Spleen (tissue), 11 donors: ENCODE measurements around the gene ULBP2. TPM values are rescaled to one million over a fixed set of nuclear protein-coding genes. Genes with fewer than 3 reads are reported as not detected.

Experiments
- DNase-seq: peaks from one replicate; pipeline ENCODE4 v3.0.0-alpha.2; 2020
- H3K27ac ChIP-seq, 8 donors: fragments of 200-600 bp; sonication (generic) in 7 of 8; 1 replicate in 4 of 8; 2 replicates in 4 of 8; pipeline versions ENCODE4 v1.5.0 to v1.8.0; 2016 to 2021; ENCODE audit warnings: inconsistent platforms in 4 of 8, mild to moderate bottlenecking in 4 of 8, moderate library complexity in 1 of 8
- H3K27me3 ChIP-seq, 7 donors: fragments of 200-600 bp; sonication (generic) in 6 of 7; replicated peaks in 1 of 7; 1 replicate in 4 of 7; 2 replicates in 3 of 7; pipeline versions ENCODE4 v1.5.0 to v1.8.0; 2016 to 2021; ENCODE audit warnings: inconsistent platforms in 3 of 7, mild to moderate bottlenecking in 1 of 7
- H3K36me3 ChIP-seq, 6 donors: fragments of 200-600 bp; sonication (generic) in 5 of 6; 1 replicate in 4 of 6; 2 replicates in 2 of 6; pipeline versions ENCODE4 v1.5.0 to v1.8.0; 2016 to 2021; ENCODE audit warnings: inconsistent platforms in 2 of 6
- H3K4me1 ChIP-seq, 6 donors: fragments of 200-600 bp; sonication (generic) in 5 of 6; 1 replicate in 3 of 6; 2 replicates in 3 of 6; pipeline versions ENCODE4 v1.5.0 to v1.8.0; 2016 to 2021; ENCODE audit warnings: inconsistent platforms in 3 of 6
- H3K4me3 ChIP-seq, 8 donors: fragments of 200-600 bp; sonication (generic) in 7 of 8; 1 replicate in 4 of 8; 2 replicates in 4 of 8; pipeline versions ENCODE4 v1.5.0 to v1.8.0; 2016 to 2021; ENCODE audit warnings: inconsistent platforms in 4 of 8, mild to moderate bottlenecking in 4 of 8, moderate library complexity in 2 of 8
- H3K9me3 ChIP-seq, 8 donors: fragments of 200-600 bp; sonication (generic) in 7 of 8; 1 replicate in 4 of 8; 2 replicates in 4 of 8; pipeline versions ENCODE4 v1.5.0 to v1.8.0; 2016 to 2021; ENCODE audit warnings: inconsistent platforms in 4 of 8
- POLR2A ChIP-seq, 3 donors: fragments of 450-650 bp; IDR thresholded peaks; one replicate each; pipeline ENCODE4 v1.5.1; 2017; ENCODE audit warnings: antibody characterized with exemption in 3 of 3, mild to moderate bottlenecking in 1 of 3
- POLR2AphosphoS5 ChIP-seq, 3 donors: sonication (generic); formaldehyde crosslinking; IDR thresholded peaks; one replicate each; pipeline ENCODE4 v1.5.1; 2017; ENCODE audit warnings: antibody characterized with exemption in 3 of 3
- WGBS, 5 donors: extraction: QIAGEN DNeasy Blood & Tissue Kit in 3 of 5; methylation state at CpG; one replicate each; pipeline versions ENCODE4 v1.1.5 to v1.1.7; 2013 to 2018; 5-methylcytosine and 5-hydroxymethylcytosine counted together
- intact Hi-C: fragments of 100-400 bp; cut with DNase I; formaldehyde crosslinking; loops from one replicate; pipeline ENCODE4 v1.15.0; 2023; ENCODE audit warnings: low total_unique reads
- polyA plus RNA-seq, 3 donors: library from polyadenylated mRNA; stranded (reverse); fragments of 200-250 nt; gene quantifications; one replicate each; pipeline ENCODE4 v1.2.1, GENCODE V29; 2013
- total RNA-seq, 7 donors: library from RNA; depleted of rRNA in 3 of 7; stranded (reverse); fragments of >200 nt in 3 of 7; fragmentation: NEBNext Ultra II Directional in 4 of 7; extraction: Animal tissue kit (Norgen Biotek cat#: 25700) in 4 of 7; gene quantifications; one replicate each; pipeline versions ENCODE4 v1.1.0 to v1.2.1, GENCODE V29; 2016 to 2021
- TF ChIP-seq, protein P1 (sequence below), 11 experiments: fragments of 200-600 bp in 7 of 11; fragments of 450-650 bp in 4 of 11; sonication (generic) in 4 of 11; IDR thresholded peaks in 8 of 11; conservative IDR thresholded peaks in 3 of 11; 1 replicate in 7 of 11; 2 replicates in 4 of 11; pipeline versions ENCODE4 v1.4.0 to v1.8.0; 2016 to 2021; ENCODE audit warnings: antibody characterized with exemption in 11 of 11, inconsistent platforms in 4 of 11, mild to moderate bottlenecking in 1 of 11
- donor health status: healthy with polysubstance abuse.
- donor health status: DM: no; HTN: no; CAD: no; lungs with moderate emphysema.
- donor health status: DM: no; HTN: no; CAD: no.
- donor health status: Bipolar disorder and iron deficiency.
- donor health status: healthy.
- donor health status: DM: no; HTN: no; CAD: no.
- donor health status: DM: yes; HTN: yes; CAD: no.

Gene ULBP2
- total and polyA plus RNA-seq, 10 donors, result 0.10 to 0.30 (median 0.20) TPM; not detected in 7

DNA sequence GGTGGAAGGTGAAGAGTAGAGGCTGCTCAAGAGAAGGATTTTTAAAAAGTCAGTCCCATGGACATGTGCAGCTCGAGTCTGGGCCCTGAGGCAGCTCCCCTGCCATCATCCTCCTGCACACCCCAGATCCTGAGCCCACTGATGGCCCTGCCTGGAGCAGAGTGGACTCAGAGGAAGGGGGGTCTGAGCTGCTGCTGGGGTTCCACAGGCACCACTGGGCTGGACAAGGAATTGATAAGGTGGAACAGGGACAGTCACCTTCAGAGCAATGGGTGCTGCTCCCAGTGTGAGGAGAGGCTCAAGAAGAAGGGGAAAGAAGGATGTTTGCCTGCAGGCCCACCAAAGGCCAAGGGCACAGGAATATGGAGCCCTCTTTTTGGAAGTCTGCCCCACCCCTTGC, 6.2 kb downstream of the ULBP2 start:
- no peaks in the 10 kb centered on the region for H3K9me3 ChIP-seq
- H3K27ac ChIP-seq, result no peak overlapping the region
- 52 to 80% (median 68%) methylated on average over 1 of the region's 1 CpG for WGBS, 5 donors
- H3K27me3 ChIP-seq, result peaks cover 0 to 55% (median 26%) of the 10 kb centered on the region in 7 donors
- no peaks in the 10 kb centered on the region for H3K36me3 ChIP-seq
- H3K4me3 ChIP-seq, result no peak overlapping the region
- no peak for DNase-seq
- TF ChIP-seq, protein P1, sequence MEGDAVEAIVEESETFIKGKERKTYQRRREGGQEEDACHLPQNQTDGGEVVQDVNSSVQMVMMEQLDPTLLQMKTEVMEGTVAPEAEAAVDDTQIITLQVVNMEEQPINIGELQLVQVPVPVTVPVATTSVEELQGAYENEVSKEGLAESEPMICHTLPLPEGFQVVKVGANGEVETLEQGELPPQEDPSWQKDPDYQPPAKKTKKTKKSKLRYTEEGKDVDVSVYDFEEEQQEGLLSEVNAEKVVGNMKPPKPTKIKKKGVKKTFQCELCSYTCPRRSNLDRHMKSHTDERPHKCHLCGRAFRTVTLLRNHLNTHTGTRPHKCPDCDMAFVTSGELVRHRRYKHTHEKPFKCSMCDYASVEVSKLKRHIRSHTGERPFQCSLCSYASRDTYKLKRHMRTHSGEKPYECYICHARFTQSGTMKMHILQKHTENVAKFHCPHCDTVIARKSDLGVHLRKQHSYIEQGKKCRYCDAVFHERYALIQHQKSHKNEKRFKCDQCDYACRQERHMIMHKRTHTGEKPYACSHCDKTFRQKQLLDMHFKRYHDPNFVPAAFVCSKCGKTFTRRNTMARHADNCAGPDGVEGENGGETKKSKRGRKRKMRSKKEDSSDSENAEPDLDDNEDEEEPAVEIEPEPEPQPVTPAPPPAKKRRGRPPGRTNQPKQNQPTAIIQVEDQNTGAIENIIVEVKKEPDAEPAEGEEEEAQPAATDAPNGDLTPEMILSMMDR (IDR thresholded peaks at IDR 0.05 in 8 of 11, conservative IDR thresholded peaks at IDR 0.05 in 3 of 11), result no peak
- no peak for TF ChIP-seq POLR2AphosphoS5 (IDR thresholded peaks at IDR 0.05)
- no peak for TF ChIP-seq POLR2A (IDR thresholded peaks at IDR 0.05)
- intact Hi-C loops, result no loop called here
- H3K4me1 ChIP-seq, result no peaks in the 10 kb centered on the region

DNA sequence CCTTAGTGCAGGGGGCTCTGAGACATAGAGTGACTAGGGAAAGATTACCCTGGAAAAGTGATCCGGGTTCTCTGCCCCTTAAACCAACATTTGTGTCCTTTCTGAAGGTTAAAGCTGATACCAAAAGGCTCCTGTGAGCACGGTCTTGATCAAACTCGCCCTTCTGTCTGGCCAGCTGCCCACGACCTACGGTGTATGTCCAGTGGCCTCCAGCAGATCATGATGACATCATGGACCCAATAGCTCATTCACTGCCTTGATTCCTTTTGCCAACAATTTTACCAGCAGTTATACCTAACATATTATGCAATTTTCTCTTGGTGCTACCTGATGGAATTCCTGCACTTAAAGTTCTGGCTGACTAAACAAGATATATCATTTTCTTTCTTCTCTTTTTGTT, 6.8 kb downstream of the ULBP2 start:
- no peak overlapping the region for H3K4me3 ChIP-seq
- DNase-seq, result no peak
- H3K9me3 ChIP-seq, result no peaks in the 10 kb centered on the region
- H3K27me3 ChIP-seq, result peaks cover 0 to 56% (median 31%) of the 10 kb centered on the region in 7 donors
- TF ChIP-seq POLR2AphosphoS5 (IDR thresholded peaks at IDR 0.05), result no peak
- TF ChIP-seq, protein P1 (IDR thresholded peaks at IDR 0.05 in 8 of 11, conservative IDR thresholded peaks at IDR 0.05 in 3 of 11), result no peak
- TF ChIP-seq POLR2A (IDR thresholded peaks at IDR 0.05), result no peak
- intact Hi-C loops, result no loop called here
- H3K36me3 ChIP-seq, result no peaks in the 10 kb centered on the region
- H3K27ac ChIP-seq, result no peak overlapping the region
- no peaks in the 10 kb centered on the region for H3K4me1 ChIP-seq
- 80 to 90% (median 85%) methylated on average over 5 of the region's 5 CpGs for WGBS, 5 donors

DNA sequence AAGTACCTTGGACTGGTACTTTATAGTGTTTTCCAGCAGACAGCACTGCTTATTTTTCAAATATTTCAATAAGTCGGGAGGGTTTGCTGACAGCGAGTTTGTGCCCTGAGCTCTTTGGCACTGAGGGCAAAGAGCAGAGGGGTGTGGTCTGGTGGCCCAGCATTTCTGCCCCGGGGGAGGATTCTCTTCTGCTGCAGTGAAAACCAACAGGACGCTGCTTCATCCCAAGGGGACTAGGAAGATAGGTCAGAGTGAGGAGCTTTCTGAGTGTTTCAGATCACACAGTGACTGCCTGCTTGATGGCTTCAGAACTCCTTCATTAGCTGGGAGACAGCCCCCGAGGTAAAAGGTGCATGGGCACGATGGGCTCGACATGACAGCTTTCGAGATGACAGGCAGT, 8.6 kb downstream of the ULBP2 start:
- TF ChIP-seq POLR2AphosphoS5 (IDR thresholded peaks at IDR 0.05), result no peak
- TF ChIP-seq POLR2A (IDR thresholded peaks at IDR 0.05), result no peak
- TF ChIP-seq, protein P1 (IDR thresholded peaks at IDR 0.05 in 8 of 11, conservative IDR thresholded peaks at IDR 0.05 in 3 of 11), result no peak
- Histone ChIP-seq H3K4me1 (peaks cover 0 to 8% (median 6%) of the 10 kb centered on the region in 6 donors), H3K27ac (no peak overlapping the region), H3K36me3 (no peaks in the 10 kb centered on the region), H3K4me3 (no peak overlapping the region), H3K9me3 (no peaks in the 10 kb centered on the region), H3K27me3 (peaks cover 0 to 74% (median 38%) of the 10 kb centered on the region in 7 donors)
- WGBS, 5 donors, result 39 to 53% (median 47%) methylated on average over 8 of the region's 8 CpGs
- intact Hi-C loops, result no loop called here
- DNase-seq, result no peak

DNA sequence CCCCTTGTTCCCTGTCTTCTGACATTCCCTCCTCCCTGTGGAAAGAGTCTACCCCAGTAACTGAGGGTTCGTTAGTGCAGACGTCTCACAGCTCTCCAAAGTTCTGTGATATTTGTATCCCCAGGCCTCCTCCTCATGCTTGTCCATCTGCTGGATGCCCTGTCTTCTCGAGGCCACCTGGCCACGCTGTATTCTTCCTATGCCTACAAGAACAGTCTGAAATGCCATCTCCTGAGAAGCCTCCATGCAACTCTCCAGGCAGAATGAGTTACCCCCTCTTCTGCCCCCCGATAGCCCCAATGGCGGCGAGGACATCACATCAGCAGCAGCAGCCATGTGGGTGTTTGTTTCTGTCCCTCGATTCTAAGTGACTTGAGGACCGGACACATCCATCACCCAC, 9.3 kb downstream of the ULBP2 start:
- intact Hi-C loops, result no loop called here
- no peaks in the 10 kb centered on the region for H3K9me3 ChIP-seq
- no peak for DNase-seq
- no peak for TF ChIP-seq POLR2AphosphoS5 (IDR thresholded peaks at IDR 0.05)
- TF ChIP-seq, protein P1 (IDR thresholded peaks at IDR 0.05 in 8 of 11, conservative IDR thresholded peaks at IDR 0.05 in 3 of 11), result no peak
- TF ChIP-seq POLR2A (IDR thresholded peaks at IDR 0.05), result no peak
- H3K27ac ChIP-seq, result no peak overlapping the region
- H3K4me3 ChIP-seq, result no peak overlapping the region
- peaks cover 0 to 81% (median 45%) of the 10 kb centered on the region in 7 donors for H3K27me3 ChIP-seq
- no peaks in the 10 kb centered on the region for H3K36me3 ChIP-seq
- peaks cover 0 to 8% (median 6%) of the 10 kb centered on the region in 6 donors for H3K4me1 ChIP-seq
- WGBS, 5 donors, result 77 to 85% (median 79%) methylated on average over 9 of the region's 9 CpGs
